HepG2 (cell line): ENCODE results near the gene SLC66A3.

Experiments
- ZFX ChIP-seq: sonication (generic); formaldehyde crosslinking; IDR thresholded peaks from 2 replicates; pipeline ENCODE4 v1.4.0; 2020; ENCODE audit warnings: mild to moderate bottlenecking, low read depth, missing genetic modification reagents, moderate library complexity
- ZNF75D ChIP-seq: sonication (generic); formaldehyde crosslinking; IDR thresholded peaks from 2 replicates; pipeline ENCODE4 v1.8.1; 2023; ENCODE audit warnings: missing genetic modification reagents, mild to moderate bottlenecking, borderline replicate concordance
- TF ChIP-seq, protein P1 (sequence below): sonication (generic); formaldehyde crosslinking; IDR thresholded peaks from 2 replicates; pipeline ENCODE4 v1.4.0; 2020; ENCODE audit warnings: missing genetic modification reagents

DNA sequence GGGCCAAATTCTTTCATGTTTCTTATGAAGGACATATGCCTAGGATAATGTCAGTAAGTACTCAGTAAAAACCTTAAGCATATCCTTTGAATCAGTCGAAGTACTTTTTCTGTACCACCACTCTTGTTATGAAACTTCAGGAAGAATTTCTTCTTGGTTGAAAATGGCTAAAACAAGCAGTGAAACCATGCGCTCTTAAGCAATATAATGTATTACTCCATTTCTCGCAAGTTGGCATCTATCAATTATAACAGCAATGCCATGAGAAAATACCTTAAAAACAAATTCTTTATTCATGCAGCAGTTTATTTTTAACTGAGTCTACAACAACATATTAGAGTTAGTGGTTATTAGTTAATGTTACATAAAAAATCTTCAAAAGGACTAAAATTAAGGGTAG, 41.0 kb downstream of the SLC66A3 start:
- TF ChIP-seq, protein P1, sequence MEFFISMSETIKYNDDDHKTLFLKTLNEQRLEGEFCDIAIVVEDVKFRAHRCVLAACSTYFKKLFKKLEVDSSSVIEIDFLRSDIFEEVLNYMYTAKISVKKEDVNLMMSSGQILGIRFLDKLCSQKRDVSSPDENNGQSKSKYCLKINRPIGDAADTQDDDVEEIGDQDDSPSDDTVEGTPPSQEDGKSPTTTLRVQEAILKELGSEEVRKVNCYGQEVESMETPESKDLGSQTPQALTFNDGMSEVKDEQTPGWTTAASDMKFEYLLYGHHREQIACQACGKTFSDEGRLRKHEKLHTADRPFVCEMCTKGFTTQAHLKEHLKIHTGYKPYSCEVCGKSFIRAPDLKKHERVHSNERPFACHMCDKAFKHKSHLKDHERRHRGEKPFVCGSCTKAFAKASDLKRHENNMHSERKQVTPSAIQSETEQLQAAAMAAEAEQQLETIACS (CRISPR knock-in tag): no peak
- no peak for TF ChIP-seq ZNF75D (CRISPR knock-in tag)
- no peak for TF ChIP-seq ZFX (CRISPR knock-in tag)
